Measurements from ENCODE around the gene RPS18. TPM values are rescaled to one million over a fixed set of nuclear protein-coding genes. Genes with fewer than 3 reads are reported as not detected.
"Not testable (repeated sequence)": the region's sequence is repeated elsewhere in the genome, so short reads cannot be mapped to it uniquely, and the experiment has no call there.

Gene RPS18
- total RNA-seq, 6 donors from 2014 or later: 535 to 2,038 (median 1,627) TPM

DNA sequence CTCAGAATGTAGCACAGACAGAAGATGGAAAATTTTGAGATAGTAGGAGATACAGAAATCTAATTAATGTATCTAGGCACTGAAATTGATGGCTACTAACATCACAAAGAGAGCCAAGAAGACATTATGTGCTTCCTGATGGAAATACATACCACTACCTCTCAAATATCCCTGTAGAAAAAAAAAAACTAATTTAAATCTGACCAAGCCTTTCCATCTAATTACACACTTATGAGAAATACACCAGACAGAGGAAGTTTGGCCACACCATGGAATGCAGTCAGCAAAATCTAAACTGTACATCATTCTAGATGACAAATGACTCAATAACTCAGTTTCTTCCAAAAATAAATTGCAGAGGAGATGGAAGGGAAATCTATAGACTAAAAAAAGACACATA lies 19.1 kb upstream of the RPS18 start:
- Histone ChIP-seq H3K4me1 (peaks cover 22 to 29% (median 24%) of the 10 kb centered on the region in 4 donors), H3K27ac (no peak overlapping the region), H3K4me3 (no peak overlapping the region), H3K9me3 (no peaks in the 10 kb centered on the region), H3K27me3 (no peaks in the 10 kb centered on the region), H3K36me3 (peaks cover 0 to 24% (median 0%) of the 10 kb centered on the region in 4 donors)
- DNase-seq: no peak
- TF ChIP-seq POLR2A (IDR thresholded peaks at IDR 0.05) (no peak), EP300 (IDR thresholded peaks at IDR 0.05) (no peak), POLR2AphosphoS5 (IDR thresholded peaks at IDR 0.05) (no peak)
- TF ChIP-seq, protein P1, sequence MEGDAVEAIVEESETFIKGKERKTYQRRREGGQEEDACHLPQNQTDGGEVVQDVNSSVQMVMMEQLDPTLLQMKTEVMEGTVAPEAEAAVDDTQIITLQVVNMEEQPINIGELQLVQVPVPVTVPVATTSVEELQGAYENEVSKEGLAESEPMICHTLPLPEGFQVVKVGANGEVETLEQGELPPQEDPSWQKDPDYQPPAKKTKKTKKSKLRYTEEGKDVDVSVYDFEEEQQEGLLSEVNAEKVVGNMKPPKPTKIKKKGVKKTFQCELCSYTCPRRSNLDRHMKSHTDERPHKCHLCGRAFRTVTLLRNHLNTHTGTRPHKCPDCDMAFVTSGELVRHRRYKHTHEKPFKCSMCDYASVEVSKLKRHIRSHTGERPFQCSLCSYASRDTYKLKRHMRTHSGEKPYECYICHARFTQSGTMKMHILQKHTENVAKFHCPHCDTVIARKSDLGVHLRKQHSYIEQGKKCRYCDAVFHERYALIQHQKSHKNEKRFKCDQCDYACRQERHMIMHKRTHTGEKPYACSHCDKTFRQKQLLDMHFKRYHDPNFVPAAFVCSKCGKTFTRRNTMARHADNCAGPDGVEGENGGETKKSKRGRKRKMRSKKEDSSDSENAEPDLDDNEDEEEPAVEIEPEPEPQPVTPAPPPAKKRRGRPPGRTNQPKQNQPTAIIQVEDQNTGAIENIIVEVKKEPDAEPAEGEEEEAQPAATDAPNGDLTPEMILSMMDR (IDR thresholded peaks at IDR 0.05): no peak
- no peak for ATAC-seq (ENCODE audit: low FRiP score in 2 of 2)

DNA sequence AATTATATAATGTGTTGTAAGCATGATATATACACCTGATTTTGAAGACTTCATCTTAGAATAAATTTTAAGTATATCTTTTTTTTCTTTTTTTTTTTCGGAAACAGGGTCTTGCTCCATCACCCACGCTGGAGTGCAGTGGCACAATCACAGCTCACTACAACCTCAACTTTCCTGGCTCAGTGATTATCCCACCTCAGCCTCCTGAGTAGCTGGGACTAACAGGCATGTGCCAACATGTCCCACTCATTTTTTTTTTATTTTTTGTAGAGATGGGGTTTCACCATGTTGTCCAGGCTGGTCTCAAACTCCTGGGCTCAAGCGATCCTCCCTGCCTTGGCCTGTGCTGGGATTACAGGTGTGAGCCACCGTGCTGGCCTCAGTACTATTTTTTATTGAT lies 17.3 kb upstream of the RPS18 start:
- Histone ChIP-seq H3K27me3 (no peaks in the 10 kb centered on the region), H3K4me1 (peaks cover 10 to 15% (median 11%) of the 10 kb centered on the region in 4 donors), H3K4me3 (no peak overlapping the region), H3K27ac (no peak overlapping the region), H3K9me3 (no peaks in the 10 kb centered on the region), H3K36me3 (peaks cover 0 to 39% (median 4%) of the 10 kb centered on the region in 4 donors)
- ATAC-seq (ENCODE audit: low FRiP score in 2 of 2) (no peak), DNase-seq (no peak)
- 93 to 95% methylated on average over 4 of the region's 4 CpGs for WGBS, 2 donors
- TF ChIP-seq EP300 (IDR thresholded peaks at IDR 0.05): no peak
- no peak for TF ChIP-seq POLR2A (IDR thresholded peaks at IDR 0.05)
- TF ChIP-seq, protein P1 (IDR thresholded peaks at IDR 0.05): no peak
- TF ChIP-seq POLR2AphosphoS5 (IDR thresholded peaks at IDR 0.05): no peak

DNA sequence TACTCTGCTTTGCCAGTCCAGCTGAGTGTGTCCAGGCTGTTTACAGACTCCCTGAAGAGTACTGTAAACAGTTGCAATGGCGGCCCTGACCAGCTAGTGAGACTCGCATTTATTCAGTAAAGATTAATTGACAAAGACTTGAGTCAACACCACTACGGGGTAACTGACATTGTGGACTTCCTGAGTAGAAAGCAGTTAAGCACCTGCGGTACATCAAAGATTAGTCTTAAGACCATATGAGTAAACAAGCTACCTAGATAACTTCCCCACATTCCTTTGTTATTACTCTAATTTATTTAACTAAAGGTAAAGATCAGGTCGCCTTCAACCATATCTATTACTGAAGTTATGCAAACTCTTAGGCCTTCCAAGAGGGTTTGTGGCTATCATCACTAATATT lies 12.8 kb upstream of the RPS18 start:
- H3K36me3 ChIP-seq: peaks cover 13 to 78% (median 26%) of the 10 kb centered on the region in 4 donors

DNA sequence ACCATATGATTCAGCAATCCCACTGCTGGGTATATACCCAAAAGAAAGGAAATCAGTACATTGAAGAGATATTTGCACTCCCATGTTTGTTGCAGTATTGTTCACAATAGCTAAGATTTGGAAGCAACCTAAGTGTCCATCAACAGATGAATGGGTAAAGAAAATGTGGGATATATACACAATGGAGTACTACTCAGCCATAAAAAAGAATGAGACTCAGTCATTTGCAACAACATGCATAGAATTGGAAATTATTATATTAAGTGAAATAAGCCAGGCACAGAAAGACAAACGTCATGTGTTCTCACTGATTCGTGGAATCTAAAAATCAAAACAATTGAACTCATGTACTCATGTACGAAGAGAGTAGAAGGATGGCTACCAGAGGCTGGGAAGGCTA lies 9.4 kb upstream of the RPS18 start:
- H3K4me3 ChIP-seq; H3K27ac ChIP-seq; H3K27me3 ChIP-seq; H3K4me1 ChIP-seq; DNase-seq; ATAC-seq (ENCODE audit: low FRiP score in 2 of 2); H3K9me3 ChIP-seq: not testable (repeated sequence)
- WGBS, 2 donors: 96 to 97% methylated on average over 3 of the region's 3 CpGs
- H3K36me3 ChIP-seq: peaks cover 17 to 94% (median 57%) of the 10 kb centered on the region in 4 donors

More for the DNA sequence above, 12.8 kb upstream of the RPS18 start:
- Histone ChIP-seq H3K27me3 (no peaks in the 10 kb centered on the region), H3K9me3 (no peaks in the 10 kb centered on the region), H3K4me1 (no peaks in the 10 kb centered on the region), H3K27ac (no peak overlapping the region), H3K4me3 (no peak overlapping the region)
- DNase-seq (no peak), ATAC-seq (ENCODE audit: low FRiP score in 2 of 2) (no peak)
- WGBS, 2 donors: 73 to 85% methylated on average over 5 of the region's 5 CpGs
- TF ChIP-seq POLR2AphosphoS5 (IDR thresholded peaks at IDR 0.05) (no peak), POLR2A (IDR thresholded peaks at IDR 0.05) (no peak), EP300 (IDR thresholded peaks at IDR 0.05) (no peak)
- TF ChIP-seq, protein P1 (IDR thresholded peaks at IDR 0.05): no peak

- DNase-seq (no peak), ATAC-seq (ENCODE audit: low FRiP score in 2 of 2) (no peak)
- Histone ChIP-seq H3K27ac (no peak overlapping the region), H3K27me3 (no peaks in the 10 kb centered on the region), H3K9me3 (no peaks in the 10 kb centered on the region), H3K36me3 (peaks cover 25 to 97% (median 67%) of the 10 kb centered on the region in 4 donors), H3K4me3 (no peak overlapping the region), H3K4me1 (no peaks in the 10 kb centered on the region)
- 92% methylated on average over 5 to 7 of the region's 7 CpGs for WGBS, 2 donors
- no peak for TF ChIP-seq POLR2A (IDR thresholded peaks at IDR 0.05)
- TF ChIP-seq, protein P1 (IDR thresholded peaks at IDR 0.05): no peak
- no peak for TF ChIP-seq EP300 (IDR thresholded peaks at IDR 0.05)
- no peak for TF ChIP-seq POLR2AphosphoS5 (IDR thresholded peaks at IDR 0.05)
Observed at GRCh38 chr6:33264015-33264414, 7.9 kb upstream of the RPS18 start.
